GM21619 (cell line): ENCODE results near the gene UPP1.

Experiments
- ATAC-seq: cut with Tn5 transposase; IDR thresholded peaks from one replicate; pipeline ENCODE4 v1.9.1; 2021; ENCODE audit not compliant: unreplicated experiment

Gene UPP1

DNA sequence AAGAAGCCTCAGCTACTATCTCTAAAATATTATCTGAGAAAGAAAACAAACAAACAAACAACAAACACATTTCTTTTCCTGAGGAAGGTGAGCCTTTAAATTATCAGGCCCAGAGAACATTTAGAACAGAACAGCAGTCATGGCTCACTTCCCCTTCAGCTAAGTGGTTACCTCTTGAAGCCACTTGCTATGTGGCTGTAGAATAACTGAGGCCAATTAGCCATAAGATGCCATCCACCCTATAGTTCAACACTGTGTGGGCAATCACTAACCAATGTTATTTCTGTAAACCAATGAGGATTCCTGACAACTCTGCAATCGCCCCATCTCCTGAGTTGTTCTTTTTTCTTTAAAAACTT lies 3.7 kb upstream of the UPP1 start:
- no peak for ATAC-seq

DNA sequence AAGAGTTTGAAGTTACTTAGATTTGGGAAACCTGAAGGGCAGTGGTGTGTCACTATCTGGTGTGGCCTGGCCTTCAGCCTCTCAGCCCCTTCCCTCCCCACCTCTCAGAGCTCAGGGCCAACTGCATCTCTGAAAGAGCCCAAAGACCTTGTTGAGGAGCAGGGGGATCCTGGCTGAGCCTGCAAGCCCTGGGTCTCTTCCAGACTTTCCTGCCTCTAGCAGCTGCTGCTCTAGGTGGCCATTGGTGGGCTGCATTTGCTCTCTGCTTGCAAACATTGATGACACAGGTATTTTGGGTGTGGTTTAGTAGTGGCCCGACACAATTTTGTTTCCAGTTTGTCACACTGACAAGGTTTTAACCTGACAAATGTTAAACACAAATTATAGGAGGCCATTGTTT lies 3.1 kb upstream of the UPP1 start:
- no peak for ATAC-seq

DNA sequence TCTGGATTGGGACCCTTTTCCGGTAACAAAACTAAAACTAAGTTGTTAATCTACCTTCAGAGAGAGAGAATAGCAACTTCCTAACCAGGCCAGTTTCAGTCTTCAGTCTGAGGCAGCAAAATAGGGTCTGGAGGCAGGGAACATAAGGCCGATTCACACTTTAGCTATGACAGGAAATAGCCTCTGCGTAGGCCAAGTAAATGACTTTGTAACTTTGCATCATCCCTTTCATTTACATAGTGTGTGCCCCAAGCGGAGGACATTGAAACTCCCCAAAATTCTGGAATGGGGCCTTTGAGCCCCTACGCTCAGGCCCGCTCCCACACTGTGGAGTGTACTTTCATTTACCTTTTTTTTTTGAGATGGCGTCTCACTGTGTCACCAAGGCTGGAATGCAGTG lies 1.7 kb upstream of the UPP1 start:
- ATAC-seq: peak; percentile 22

DNA sequence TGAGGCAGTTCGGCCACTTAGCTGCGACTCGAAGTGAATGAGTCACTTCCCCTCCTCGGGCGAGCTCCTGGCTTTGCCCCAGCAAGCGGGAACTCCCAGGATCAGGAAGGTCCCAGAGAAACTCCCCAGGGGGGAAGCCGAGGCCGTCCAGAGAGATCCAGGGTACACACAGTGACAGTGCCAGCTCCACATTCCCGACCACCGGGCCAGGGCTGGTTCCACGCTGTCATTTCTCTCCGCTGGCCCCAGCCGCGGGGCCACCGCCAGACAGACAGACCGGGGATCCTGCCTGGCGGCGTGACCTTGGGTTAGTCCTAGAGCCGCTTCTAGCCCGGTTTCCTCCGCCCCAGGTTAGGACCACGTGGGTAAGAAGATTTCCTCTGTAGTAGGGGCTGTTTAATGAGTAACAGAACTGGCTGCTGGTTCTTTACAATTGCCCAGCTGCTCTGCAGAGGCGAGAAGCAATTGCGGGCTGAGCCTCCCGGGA lies 463 bp upstream of the UPP1 start:
- peak; percentile 51 for ATAC-seq

DNA sequence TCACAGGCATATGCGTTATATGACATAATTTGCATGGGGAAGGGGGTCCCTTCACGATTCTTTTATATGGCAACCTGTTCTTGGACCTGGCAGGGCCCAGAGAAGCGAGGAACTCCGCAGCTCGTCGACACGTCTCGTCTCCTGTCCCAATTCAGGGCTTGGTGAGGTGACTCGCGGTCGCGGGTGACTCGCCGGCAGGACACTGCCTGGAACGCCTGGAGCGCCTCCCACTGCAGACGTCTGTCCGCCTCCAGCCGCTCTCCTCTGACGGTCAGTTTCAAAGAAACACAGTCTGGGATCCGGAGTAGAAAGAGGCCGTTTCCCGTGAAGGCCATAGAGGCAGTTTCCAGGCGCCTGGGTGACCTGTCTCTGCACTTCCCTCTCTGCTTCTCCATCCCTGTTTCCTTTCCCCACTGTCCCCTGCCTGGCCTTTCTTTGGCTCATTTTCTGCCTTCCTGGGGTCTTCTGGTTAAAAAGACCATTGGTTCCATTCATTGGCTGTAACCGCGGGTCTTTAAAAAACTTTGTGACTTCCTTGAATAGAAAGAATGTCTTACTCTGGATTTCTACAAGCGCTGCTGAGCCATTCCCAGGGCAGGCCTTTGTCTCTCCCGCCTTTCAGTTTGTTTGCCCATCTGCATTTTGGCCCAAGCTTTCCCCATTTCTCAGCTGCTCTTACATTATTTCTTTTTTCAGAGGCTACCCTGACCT lies 1.2 kb downstream of the UPP1 start:
- ATAC-seq: no peak

DNA sequence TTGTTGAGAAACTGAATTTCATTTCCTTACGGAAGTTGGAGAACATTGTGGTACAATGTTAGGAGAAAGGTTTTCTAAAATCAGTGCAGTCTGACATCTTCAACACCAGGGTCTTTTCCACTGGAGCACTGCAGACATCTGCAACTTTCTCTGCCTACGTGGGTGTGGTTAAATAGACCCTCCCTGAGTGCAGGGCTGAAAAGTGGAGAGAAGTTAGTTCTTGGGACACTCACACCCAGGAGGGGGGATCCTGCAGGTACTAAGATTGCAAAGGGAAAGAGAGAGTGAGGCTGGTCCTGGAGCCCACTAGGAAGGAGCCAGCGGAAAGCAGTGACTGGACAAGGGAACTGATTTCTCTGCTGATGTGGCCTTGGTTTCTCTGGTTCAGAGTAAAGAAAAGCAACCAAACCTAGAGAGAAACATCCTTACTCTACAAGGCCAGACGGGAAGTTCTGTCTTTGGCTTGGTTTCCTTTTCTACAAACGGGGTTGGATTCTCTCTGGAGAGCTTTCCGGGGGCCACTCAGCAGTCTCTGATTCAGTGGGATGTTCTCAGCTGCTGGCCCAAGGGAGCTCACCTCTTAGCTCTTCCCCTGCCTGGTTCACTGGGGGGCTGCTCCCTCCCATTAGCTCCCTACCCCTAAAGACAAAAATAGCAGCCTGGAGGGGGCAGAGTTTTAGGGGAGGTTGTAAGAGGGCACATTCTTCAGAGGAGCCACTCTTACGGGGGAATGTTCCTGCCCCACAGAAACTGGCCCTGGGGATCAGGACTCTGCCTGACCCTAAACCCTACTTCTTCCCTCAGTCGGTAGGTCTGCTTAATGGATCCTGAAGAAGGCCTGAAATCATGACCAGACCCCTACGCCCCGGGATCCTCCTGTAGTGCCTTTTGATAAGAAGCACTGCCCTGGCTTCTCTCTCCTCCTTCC lies 2.7 kb downstream of the UPP1 start:
- no peak for ATAC-seq

DNA sequence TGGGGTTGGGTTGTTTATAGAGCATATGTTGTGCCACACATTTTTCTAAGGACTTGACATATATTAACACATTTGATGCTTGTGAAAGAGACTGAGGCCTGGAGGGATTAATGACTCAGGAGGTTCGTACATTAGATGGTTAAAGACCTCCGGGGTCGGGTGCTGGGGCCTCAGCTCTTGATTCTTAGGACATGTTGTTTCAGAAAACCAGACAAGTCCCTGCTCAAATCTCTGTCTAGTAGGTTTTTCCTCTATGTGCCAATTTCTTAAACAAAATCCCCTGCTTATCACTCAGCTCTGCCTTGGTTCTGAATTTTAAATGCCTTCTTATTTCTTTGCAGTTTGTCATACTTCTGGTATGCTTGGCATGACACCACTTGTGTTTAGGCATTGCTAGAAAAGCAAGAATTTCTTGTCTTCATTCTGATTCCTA lies 5.8 kb downstream of the UPP1 start:
- no peak for ATAC-seq

DNA sequence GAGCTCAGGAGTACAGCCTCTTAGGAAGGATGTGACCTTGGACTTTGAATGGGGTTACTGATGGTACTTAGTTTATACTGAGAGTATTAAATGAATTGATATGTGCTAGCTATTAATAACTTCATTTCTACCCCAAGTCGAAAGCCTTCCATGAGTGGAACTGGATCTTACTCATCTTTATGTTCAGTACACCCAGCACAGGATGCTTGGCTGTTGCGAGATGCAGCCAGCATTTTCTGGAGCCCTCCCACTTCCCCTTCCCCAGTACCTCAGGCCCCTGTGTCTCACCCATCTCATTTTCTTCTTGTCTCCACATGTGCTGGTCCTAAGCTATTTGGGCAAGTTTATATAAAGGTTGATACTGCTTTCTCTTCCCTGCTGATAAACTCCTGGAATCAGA lies 7.2 kb downstream of the UPP1 start:
- no peak for ATAC-seq

DNA sequence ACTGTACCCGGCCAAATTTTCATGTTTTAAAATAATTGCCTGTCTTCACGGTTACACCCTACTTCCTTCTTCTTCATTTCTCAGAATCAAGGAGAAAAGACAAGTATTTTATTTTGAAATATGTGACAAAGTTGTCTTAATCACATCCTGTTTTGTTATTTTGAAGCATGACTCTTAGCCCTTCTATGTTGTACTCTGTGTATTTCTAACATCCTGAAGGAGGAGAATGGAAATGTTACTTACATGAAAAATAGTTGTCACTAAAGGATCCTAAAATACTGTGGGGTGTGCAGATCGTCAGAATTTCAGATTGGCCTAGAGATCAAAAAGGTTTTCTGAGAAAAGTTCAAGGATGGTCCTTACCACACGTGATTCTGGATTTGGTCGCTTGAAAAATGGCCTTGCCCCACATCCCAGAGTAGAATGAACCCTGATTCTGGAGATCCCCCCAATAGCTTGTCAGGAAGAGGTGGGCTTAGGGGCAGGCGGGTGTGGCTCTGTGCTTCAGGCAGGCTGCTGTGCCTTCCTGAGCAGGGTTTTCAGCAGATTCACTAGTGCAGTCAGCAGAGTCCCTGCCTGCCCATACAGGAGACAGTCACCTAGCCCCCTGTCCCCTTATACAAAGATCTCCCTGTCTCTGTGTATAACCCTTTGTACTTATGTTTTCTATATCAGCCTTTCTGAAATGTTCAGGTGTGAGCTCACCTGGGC lies 8.6 kb downstream of the UPP1 start:
- ATAC-seq: no peak

DNA sequence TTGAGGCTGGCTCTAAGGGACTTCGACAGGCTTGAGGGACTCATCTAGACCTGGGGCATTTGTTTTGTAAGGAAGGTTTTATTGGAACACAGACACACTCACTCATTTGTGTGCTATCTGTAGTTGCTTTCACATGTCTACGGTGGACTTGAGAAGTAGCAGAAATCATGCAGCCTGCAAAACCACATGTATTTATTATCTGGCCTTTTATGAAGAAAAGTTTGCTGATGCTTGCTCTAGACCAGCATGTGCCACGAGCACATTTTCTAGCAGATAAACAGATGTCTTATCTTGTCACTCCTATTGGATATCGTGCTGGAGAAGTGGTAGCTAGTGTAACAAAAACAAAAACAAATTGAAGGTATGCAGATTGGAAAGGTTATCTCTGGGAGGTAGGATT lies 9.8 kb downstream of the UPP1 start:
- no peak for ATAC-seq

DNA sequence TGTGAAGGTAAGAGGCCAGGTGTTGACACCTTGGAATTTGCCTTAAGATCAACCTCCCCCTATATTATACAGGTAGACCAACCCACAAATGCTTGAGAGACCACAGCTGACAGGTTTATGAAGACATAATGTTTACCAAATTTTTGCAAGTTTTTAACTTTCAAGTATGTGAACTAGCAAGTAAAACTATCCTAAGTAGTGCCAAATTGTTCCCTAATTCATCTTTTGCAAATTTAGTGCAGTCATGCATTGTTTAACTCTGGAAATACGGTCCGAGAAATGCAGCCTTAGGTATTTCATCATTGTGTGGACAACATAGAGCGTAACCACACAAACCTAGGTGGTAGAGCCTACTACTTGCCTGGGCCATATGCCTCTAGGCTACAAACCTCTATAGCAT lies 10.7 kb downstream of the UPP1 start:
- ATAC-seq: no peak

DNA sequence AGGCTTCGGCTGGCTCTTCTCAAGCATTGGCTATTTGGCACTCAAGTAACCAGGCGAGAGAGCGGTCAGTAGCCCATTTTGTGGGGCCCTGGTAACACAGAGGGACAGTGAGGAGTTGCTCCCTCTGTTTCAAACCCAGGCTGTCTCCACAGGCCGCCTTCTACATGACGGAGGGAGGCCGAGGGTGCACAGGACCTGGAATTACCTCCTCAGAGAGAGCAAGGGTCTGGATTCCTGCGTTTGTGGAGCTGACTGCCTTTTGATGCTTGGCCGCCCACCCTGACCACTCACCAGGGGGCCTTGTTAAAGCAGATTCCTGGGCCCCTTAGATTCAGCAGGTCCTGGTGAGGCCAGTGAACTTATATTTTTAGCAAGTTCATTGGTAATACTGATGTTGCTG lies 12.3 kb downstream of the UPP1 start:
- ATAC-seq: no peak

DNA sequence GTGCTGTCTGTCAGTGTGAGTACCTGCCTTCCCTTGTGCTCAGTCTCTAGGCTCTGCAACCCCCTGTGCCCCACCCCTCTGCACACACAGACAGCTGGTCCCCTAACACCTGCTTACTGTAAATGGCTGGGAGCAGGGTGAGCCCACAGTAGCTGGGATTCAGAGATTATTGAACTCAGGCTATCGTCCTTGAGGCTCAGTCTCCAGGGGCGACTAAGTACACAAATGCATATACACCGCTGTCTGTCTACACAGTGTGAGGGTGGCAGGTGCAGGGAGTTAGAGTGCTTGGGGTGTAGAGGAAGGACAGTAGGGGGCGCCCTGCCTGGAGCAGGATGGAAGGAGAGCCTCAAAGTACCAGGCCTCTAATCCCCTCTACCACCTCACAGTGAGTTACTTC lies 12.9 kb downstream of the UPP1 start:
- no peak for ATAC-seq

DNA sequence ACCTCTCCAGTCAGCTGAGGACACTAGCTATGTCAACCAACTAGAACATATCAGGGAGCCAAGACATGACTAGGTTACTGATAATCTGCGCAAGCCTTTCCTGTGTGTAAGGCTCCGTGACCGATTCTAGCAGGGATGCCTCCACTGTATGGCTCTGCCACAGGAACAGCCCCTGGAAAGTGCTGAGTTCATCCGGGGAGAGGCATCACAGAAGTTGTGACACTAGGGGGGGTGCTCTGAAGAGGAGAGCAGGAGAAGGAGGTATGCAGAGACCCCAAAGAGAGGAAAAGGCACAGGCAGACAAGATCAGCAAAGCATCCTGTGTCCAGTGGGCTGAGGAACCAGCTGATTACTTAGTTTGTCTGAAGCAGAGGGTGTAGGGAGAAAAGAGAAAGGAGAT lies 13.5 kb downstream of the UPP1 start:
- ATAC-seq: no peak

DNA sequence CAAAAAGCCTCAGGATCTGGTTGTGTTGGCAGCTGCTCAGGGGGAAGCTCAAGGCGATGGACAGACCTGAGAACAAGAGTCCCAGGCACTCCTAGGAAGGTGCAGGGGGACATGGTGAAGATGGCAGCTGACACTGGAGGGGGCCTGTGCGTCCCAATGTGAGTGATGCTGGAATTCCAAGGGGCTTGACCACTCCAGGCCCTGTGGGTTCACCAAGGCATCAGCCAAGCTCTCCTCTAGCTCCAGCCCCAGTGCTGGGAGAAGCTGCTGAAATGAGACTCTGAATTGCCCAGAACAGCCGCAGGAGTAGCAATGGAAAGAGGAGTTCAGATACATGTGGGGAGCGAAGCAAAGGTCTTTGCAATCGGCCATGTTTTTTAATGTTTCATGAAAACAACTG lies 16.0 kb downstream of the UPP1 start:
- no peak for ATAC-seq

DNA sequence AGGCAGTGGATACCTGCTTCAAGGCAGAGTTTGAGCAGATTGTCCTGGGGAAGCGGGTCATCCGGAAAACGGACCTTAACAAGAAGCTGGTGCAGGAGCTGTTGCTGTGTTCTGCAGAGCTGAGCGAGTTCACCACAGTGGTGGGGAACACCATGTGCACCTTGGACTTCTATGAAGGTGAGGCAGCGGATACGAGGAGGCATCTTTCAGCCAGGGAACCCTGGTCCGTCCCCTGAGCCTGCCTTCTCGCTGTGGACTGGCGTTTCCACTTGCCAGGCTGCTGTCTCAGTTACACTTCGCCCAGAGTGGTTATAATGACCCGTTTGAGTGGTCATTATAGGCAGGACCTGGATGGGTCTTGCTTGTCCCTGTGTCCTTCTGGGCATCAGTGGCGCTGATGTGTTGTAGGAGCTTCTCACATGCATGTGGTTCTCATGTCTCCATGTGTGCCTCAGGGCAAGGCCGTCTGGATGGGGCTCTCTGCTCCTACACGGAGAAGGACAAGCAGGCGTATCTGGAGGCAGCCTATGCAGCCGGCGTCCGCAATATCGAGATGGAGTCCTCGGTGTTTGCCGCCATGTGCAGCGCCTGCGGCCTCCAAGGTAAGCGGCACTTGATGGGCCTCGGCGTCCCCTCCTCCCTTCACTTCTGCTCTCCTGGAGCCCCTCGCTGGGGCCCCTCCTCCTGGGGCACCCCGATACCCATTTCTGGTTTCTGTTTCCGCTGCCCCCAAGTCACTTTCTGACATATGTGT lies 18.0 kb downstream of the UPP1 start:
- no peak for ATAC-seq

DNA sequence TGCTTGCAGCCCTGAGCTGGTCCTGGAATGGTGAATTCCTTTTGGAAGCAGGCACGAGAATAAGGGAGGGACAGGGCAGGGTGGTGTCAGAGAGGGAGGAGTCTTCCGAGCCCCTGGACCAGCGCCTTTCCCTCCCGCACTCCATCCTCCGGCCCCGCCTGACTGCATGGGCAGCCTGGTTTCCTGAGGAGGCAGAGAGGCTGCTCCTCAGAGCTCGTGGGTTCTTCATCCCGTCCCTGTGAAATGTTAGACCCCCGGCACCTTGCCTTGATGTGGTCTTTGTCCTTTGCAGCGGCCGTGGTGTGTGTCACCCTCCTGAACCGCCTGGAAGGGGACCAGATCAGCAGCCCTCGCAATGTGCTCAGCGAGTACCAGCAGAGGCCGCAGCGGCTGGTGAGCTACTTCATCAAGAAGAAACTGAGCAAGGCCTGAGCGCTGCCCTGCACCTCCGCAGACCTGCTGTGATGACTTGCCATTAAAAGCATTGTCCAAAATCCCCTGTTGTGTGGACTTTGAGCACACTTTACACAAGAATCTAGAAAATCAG lies 18.9 kb downstream of the UPP1 start:
- no peak for ATAC-seq

DNA sequence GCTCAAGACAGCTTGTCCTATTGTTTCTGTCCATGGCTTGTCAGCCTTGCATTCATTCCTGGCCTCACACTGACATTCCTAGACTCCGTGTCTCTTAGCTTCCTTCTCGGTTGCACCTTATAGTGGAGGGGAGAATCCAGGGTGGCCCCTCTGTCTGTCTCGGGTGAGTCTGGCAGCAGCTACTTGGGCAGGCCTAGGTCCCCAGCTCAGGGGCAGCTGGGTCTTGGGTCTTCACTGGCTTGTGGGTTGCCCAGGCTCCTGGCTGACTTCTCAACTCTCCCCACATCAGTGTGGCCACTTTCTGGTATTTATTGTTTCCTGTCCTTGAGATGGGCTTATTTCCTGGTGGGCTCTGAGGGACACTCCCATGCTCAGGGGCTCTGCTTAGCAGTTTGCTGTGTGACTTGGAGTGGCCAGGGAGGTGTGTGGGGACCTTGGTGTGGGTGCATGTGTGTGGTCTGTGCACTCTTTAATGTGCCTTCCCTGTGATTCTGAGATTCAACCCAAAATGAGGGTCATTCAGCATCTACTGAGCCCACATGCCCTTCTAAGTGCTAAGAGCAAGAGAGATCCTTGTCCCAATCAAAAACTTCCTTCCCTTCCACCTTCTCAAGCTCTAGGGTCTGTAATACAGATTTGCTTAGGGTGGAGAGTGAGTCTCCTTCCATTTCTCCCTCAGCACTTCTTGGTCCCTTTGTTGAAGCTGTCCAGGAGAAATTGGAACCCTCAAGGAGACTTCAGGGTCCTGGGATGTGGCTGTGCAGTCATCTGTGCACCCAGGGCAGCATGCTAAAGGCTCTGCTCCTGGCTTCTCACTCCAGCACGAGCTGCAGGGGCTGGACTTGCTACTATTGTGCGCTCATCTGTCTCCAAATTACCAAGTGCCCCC lies 20.1 kb downstream of the UPP1 start:
- ATAC-seq: no peak

DNA sequence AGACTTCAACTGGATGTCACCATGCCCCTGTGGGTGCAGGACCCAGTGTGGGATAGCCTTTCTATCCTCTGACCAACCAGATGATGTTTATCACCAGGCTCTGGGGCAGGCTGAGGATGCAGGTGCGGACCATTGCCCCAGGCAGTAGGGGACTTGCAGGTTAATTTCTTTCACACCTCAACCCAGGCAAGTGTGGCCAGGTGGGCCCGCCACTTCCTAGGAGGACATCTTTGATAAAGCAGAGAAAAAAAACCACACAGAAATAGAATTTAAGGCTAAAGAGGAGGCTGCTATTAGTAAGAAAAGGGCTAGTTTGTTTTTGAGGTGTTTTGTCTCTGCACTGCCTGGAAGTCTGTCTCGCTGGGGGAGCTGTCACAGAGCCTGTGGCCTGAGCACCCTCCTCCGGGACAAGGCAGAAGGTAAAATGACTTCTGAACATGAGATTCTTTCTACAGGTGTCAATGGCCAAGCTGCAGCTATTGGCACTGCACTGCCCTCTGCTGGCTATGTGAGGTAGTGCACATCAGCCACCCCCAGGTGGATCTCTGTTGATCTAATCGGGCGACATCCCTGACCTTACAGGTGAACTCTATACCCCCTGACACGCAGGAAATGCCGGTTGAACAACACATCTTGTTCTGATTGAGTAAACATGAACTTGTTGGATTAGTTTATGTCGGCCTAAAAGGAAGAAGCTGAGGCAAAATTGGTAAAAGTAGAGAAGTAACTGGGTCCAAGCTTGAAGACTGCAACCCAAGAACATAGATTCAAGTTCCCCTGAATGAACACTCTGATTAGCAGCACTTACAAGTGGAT lies 21.0 kb downstream of the UPP1 start:
- peak; percentile 89 for ATAC-seq
